Keratinocyte (primary cell): Measurements from ENCODE around the gene KCTD14.

Experiments
- EZH2 ChIP-seq: IDR thresholded peaks from one replicate; pipeline ENCODE4 v1.6.1; 2012; ENCODE audit warnings: inconsistent platforms, mild to moderate bottlenecking, low read length, moderate library complexity
- TF ChIP-seq, protein P1 (sequence below), 3 experiments: IDR thresholded peaks in 1 of 3; conservative IDR thresholded peaks in 1 of 3; optimal IDR thresholded peaks in 1 of 3; 2 replicates in 2 of 3; 3 replicates in 1 of 3; pipeline versions ENCODE3 to v1.5.1; 2011; ENCODE audit warnings: low read length in 3 of 3, mild to moderate bottlenecking in 3 of 3, moderate library complexity in 2 of 3, control low read depth in 1 of 3, inconsistent platforms in 1 of 3; ENCODE audit not compliant: insufficient read depth in 2 of 3; ENCODE audit errors: extremely low read depth in 1 of 3

- TF ChIP-seq, protein P1, sequence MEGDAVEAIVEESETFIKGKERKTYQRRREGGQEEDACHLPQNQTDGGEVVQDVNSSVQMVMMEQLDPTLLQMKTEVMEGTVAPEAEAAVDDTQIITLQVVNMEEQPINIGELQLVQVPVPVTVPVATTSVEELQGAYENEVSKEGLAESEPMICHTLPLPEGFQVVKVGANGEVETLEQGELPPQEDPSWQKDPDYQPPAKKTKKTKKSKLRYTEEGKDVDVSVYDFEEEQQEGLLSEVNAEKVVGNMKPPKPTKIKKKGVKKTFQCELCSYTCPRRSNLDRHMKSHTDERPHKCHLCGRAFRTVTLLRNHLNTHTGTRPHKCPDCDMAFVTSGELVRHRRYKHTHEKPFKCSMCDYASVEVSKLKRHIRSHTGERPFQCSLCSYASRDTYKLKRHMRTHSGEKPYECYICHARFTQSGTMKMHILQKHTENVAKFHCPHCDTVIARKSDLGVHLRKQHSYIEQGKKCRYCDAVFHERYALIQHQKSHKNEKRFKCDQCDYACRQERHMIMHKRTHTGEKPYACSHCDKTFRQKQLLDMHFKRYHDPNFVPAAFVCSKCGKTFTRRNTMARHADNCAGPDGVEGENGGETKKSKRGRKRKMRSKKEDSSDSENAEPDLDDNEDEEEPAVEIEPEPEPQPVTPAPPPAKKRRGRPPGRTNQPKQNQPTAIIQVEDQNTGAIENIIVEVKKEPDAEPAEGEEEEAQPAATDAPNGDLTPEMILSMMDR (optimal IDR thresholded peaks at IDR 0.05 in 1 of 3, IDR thresholded peaks at IDR 0.05 in 1 of 3, conservative IDR thresholded peaks at IDR 0.05 in 1 of 3; ENCODE audit: extremely low read depth in 1 of 3, insufficient read depth in 2 of 3, low read length in 3 of 3) = no peak
- no peak for TF ChIP-seq EZH2
Measured at GRCh38 chr11:78046486-78046854, 23.4 kb upstream of the KCTD14 start.
